ENCODE results near the gene GTF2F2.

The GTF2F2 gene

DNA sequence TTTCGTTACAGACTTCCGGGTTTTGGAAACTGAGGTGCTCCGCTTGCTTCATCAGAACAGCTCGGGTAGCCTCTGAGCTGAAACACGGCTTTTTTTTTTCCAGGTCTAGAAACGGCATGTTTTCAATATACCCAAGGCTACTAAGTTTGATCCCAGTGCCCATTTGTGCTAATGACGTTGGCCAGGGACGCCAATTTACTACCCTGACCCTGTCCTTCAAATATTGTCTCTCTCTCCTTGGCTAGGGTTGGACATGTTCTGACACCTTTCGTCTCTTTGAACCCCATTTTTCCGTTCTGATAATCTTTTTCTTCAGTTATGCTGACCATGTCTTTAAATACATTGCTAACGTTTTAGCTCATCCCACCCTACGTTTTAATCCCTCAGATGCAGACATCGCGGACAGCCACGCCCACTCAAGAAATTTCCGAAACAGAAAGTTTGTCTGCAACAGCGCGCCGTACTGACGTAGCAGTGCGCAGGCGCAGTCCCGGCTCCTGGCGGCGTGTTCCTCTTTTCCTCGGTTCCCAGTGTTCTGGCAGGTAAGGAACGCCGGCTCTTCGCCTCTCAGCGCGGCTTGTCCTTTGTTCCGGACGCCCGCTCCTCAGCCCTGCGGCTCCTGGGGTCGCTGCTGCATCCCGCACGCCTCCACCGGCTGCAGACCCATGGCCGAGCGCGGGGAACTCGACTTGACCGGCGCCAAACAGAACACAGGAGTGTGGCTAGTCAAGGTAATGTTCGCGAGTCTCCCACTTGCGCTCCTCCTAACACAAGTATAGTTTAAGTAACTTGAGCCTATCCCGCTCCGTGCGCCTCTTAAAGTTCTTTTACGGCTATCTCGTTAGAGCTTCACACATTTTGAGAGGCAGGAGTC lies at the start of gene GTF2F2:
Gene GTF2F2, plus strand, starts transcription at position 520 of the 874 bp plus-strand sequence. Its CDS starts 146 bp downstream, at position 666.
- in situ Hi-C loops (cut with HindIII; ENCODE audit: low pct_unique_long_range_greater_than_20kb, low sequenced_read_pairs) = no loop called here
- no peak for TF ChIP-seq JUND (IDR thresholded peaks at IDR 0.05; ENCODE audit: low read depth)
- peak; percentile 54 to 88 for DNase-seq (ENCODE audit: low read depth in 1 of 2, low spot score in 1 of 2)

- no peak for TF ChIP-seq JUND (IDR thresholded peaks at IDR 0.05; ENCODE audit: low read depth)
- in situ Hi-C loops (cut with HindIII; ENCODE audit: low pct_unique_long_range_greater_than_20kb, low sequenced_read_pairs) = no loop called here
- DNase-seq (ENCODE audit: low read depth in 1 of 2, low spot score in 1 of 2) = no peak
Observed at GRCh38 chr13:45073809-45074208, 46.5 kb upstream of the GTF2F2 start.

DNA sequence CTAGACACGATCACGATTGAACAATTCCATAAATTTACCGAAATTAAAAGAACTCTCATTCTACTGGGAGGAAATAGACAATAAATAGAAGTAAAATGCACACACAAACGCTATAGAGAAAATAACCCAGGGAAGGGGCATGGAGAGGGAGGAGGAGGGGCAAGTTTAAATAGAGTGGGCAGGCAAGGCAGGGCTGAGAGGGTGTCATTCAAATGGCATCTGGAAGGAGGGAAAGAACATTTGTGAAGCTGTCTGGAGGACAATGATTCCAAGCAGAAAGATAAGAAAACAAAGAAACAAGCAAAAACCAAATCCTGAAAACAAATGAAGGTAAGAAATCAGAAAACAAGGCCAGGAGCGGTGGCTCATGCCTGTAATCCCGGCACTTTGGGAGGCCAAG lies 45.6 kb upstream of the GTF2F2 start:
- TF ChIP-seq JUND (IDR thresholded peaks at IDR 0.05; ENCODE audit: low read depth) = no peak
- DNase-seq (ENCODE audit: low read depth in 1 of 2, low spot score in 1 of 2) = no peak
- in situ Hi-C loops (cut with HindIII; ENCODE audit: low pct_unique_long_range_greater_than_20kb, low sequenced_read_pairs) = no loop called here

DNA sequence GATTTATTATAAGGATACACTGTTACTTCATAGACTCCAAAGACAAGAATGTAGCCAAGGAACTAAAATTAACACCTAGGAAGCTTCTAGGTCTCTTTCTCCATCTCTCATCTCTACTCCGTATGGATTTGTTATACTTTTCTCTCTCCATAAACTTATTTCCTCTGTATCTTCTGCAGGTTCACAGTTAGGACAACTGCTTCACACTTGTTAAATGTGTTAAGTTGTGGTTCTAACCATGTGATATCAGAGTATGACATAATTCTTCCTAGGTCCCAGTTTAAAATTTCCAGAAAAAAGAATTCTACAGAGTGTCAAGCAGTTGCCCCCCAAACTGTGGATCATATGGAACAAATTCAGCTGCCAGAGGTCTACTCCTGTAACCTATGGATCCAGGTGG lies 42.3 kb upstream of the GTF2F2 start:
- in situ Hi-C loops (cut with HindIII; ENCODE audit: low pct_unique_long_range_greater_than_20kb, low sequenced_read_pairs) = no loop called here
- no peak for TF ChIP-seq JUND (IDR thresholded peaks at IDR 0.05; ENCODE audit: low read depth)
- DNase-seq (ENCODE audit: low read depth in 1 of 2, low spot score in 1 of 2) = no peak

DNA sequence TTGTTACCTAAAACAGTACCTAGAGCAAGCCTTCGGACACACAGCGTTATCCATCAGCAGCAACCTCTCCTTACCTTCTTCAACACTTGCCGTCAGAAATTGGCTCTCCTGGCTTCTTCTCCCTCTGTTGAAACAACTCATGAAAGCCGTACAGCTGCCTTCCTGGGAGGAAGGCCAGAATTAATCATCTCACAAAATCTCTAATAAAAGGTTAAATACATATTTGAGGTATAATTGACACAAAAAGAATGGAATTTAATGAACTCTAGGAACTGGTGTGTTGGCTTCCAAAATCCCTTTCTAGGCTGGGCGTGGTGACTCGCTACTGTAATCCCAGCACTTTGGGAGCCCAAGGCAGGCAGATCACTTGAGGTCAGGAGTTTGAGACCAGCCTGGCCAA lies 37.3 kb upstream of the GTF2F2 start:
- in situ Hi-C loops (cut with HindIII; ENCODE audit: low pct_unique_long_range_greater_than_20kb, low sequenced_read_pairs) = no loop called here
- TF ChIP-seq JUND (IDR thresholded peaks at IDR 0.05; ENCODE audit: low read depth) = no peak
- DNase-seq (ENCODE audit: low read depth in 1 of 2, low spot score in 1 of 2) = no peak

GRCh38 chr13:45084515-45084914 lies 35.8 kb upstream of the GTF2F2 start:
- no peak for TF ChIP-seq JUND (IDR thresholded peaks at IDR 0.05; ENCODE audit: low read depth)
- no peak for DNase-seq (ENCODE audit: low read depth in 1 of 2, low spot score in 1 of 2)
- in situ Hi-C loops (cut with HindIII; ENCODE audit: low pct_unique_long_range_greater_than_20kb, low sequenced_read_pairs) = no loop called here

GRCh38 chr13:45086484-45086883 lies 33.8 kb upstream of the GTF2F2 start:
- DNase-seq (ENCODE audit: low read depth in 1 of 2, low spot score in 1 of 2) = peak in 1 of 2 experiments; percentile 11
- in situ Hi-C loops (cut with HindIII; ENCODE audit: low pct_unique_long_range_greater_than_20kb, low sequenced_read_pairs) = no loop called here
- no peak for TF ChIP-seq JUND (IDR thresholded peaks at IDR 0.05; ENCODE audit: low read depth)

DNA sequence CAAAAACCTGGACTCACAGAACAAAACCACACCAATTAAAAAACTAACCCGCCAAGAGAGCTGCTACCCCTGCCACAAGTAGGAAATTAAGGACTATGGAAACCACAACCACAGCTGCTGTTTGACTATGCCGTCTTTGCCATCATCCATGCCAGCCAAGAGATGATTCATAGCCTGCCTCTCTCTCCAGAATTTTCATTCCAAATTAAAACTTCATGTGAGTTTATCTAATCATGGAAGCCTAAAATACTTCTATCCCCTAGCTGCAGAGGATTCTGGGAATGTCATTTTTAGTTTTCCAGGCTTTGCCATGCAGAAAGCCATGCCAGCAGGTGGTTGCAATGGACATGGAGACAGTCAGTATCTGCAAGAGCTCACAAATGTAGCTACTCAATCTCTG lies 27.6 kb upstream of the GTF2F2 start:
- no peak for DNase-seq (ENCODE audit: low read depth in 1 of 2, low spot score in 1 of 2)
- no peak for TF ChIP-seq JUND (IDR thresholded peaks at IDR 0.05; ENCODE audit: low read depth)
- in situ Hi-C loops (cut with HindIII; ENCODE audit: low pct_unique_long_range_greater_than_20kb, low sequenced_read_pairs) = no loop called here

DNA sequence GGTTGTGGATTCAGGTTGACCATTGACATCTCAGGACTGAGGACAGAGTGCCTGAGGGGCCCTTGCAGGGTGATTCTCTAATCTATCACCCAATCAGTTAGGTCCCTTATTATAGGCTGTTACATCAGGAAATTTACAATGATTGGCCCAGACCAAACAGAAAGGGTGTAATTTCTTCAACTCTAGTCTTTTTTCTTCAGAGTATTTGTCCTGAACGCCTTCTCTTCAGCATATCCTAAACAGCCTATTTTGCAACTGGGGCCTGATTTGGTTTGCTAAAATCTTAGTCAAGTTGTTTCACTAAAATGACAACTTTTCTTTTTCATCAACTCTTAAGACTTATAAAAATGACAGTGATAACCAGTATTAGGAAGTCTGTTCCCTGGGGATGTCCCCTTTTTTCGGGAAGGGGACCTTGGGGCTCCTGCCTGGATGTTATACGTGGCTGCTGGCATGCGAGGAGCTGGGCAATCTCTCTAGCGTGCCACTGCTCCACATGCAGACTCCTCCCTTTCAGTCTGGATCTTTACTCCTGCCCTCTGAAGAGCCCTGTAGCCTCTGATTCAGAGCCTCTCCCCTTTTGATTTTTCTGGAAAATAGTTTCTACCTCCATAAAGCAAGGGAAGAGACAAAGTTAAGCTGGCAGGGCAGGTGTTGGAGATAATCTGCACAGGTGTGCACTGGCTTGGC lies 19.6 kb upstream of the GTF2F2 start:
- in situ Hi-C loops (cut with HindIII; ENCODE audit: low pct_unique_long_range_greater_than_20kb, low sequenced_read_pairs) = no loop called here
- TF ChIP-seq JUND (IDR thresholded peaks at IDR 0.05; ENCODE audit: low read depth) = no peak
- DNase-seq (ENCODE audit: low read depth in 1 of 2, low spot score in 1 of 2) = no peak

DNA sequence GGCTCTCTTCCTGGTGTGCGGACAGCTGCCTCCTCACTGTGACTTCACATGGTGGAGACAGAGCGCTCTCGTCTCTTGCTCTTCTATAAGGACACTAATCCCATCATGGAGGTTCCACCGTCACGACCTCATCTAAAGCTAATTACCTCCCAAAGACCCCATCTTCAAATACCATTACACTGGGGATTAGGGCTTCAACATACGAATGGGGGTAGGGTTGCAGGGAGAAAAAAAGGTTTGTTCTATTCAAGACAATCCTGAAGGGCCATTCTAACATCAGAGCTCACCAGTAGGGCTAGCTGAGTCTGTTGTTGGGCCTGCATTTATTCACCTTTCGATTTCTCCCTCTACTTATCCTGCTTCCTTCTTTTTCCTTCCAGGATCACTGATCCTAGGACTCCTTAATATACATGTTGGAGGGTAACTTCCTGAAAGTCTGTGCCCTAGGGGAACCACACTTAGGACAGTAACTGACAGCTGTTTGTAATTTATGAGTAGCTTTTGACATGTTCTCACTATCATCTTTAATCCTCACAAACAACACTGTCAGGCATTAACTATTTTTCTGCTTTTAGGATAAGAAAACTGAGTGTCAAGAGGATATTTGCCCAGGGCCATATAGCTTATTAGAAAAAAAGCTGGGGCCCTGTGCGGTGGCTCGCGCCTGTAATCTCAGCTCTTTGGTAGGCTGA lies 18.8 kb upstream of the GTF2F2 start:
- in situ Hi-C loops (cut with HindIII; ENCODE audit: low pct_unique_long_range_greater_than_20kb, low sequenced_read_pairs) = no loop called here
- no peak for TF ChIP-seq JUND (IDR thresholded peaks at IDR 0.05; ENCODE audit: low read depth)
- no peak for DNase-seq (ENCODE audit: low read depth in 1 of 2, low spot score in 1 of 2)

DNA sequence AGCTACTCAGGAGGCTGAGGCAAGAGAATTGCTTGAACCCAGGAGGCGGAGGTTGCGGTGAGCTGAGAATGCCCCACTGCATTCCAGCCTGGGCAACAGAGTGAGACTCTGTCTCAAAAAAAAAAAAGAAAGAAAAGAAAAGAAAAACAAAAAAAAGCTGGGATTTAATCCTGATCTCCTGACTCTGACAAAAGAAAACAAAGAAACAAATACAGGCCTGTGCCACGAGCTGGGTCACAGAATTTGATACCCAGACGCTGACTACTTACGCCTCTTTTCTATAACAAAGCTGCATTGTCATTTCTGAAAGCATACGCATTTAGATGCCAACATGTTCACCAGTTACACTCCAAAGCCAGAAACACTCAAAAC lies 18.2 kb upstream of the GTF2F2 start:
- in situ Hi-C loops (cut with HindIII; ENCODE audit: low pct_unique_long_range_greater_than_20kb, low sequenced_read_pairs) = no loop called here
- no peak for DNase-seq (ENCODE audit: low read depth in 1 of 2, low spot score in 1 of 2)
- TF ChIP-seq JUND (IDR thresholded peaks at IDR 0.05; ENCODE audit: low read depth) = no peak

GRCh38 chr13:45103449-45103848 lies 16.9 kb upstream of the GTF2F2 start:
- in situ Hi-C loops (cut with HindIII; ENCODE audit: low pct_unique_long_range_greater_than_20kb, low sequenced_read_pairs) = no loop called here
- TF ChIP-seq JUND (IDR thresholded peaks at IDR 0.05; ENCODE audit: low read depth) = no peak
- DNase-seq (ENCODE audit: low read depth in 1 of 2, low spot score in 1 of 2) = no peak

DNA sequence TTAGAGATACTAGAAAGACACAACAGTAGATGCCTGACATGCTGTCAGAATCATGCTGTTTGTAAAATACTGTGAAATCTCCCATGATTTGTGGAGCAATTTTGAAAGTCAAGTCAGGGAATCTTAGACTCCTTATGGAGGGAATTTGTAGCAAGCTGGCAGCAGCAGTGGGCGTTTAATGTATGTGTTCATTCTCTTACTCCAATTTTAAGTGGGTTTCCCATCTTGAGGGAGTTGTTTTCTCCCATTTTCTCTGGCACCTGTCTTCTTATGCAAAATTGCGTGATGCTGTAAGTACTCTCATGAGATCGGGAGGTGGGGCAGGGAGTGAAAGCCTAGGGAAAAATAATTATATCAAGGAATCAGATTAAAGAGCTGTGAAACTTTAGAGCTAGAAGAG lies 16.0 kb upstream of the GTF2F2 start:
- TF ChIP-seq JUND (IDR thresholded peaks at IDR 0.05; ENCODE audit: low read depth) = no peak
- in situ Hi-C loops (cut with HindIII; ENCODE audit: low pct_unique_long_range_greater_than_20kb, low sequenced_read_pairs) = no loop called here
- no peak for DNase-seq (ENCODE audit: low read depth in 1 of 2, low spot score in 1 of 2)
